GM18520 (cell line): ENCODE measurements around the gene CD160.
A peak's percentile ranks its signal among the peaks of the same experiment; 100 is the strongest.
"Not testable (repeated sequence)": the region's sequence is repeated elsewhere in the genome, so short reads cannot be mapped to it uniquely, and the experiment has no call there.

Experiments
- ATAC-seq: cut with Tn5 transposase; IDR thresholded peaks from one replicate; pipeline ENCODE4 v1.9.1; 2021; ENCODE audit not compliant: unreplicated experiment

CD160 gene, protein sequence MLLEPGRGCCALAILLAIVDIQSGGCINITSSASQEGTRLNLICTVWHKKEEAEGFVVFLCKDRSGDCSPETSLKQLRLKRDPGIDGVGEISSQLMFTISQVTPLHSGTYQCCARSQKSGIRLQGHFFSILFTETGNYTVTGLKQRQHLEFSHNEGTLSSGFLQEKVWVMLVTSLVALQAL

DNA sequence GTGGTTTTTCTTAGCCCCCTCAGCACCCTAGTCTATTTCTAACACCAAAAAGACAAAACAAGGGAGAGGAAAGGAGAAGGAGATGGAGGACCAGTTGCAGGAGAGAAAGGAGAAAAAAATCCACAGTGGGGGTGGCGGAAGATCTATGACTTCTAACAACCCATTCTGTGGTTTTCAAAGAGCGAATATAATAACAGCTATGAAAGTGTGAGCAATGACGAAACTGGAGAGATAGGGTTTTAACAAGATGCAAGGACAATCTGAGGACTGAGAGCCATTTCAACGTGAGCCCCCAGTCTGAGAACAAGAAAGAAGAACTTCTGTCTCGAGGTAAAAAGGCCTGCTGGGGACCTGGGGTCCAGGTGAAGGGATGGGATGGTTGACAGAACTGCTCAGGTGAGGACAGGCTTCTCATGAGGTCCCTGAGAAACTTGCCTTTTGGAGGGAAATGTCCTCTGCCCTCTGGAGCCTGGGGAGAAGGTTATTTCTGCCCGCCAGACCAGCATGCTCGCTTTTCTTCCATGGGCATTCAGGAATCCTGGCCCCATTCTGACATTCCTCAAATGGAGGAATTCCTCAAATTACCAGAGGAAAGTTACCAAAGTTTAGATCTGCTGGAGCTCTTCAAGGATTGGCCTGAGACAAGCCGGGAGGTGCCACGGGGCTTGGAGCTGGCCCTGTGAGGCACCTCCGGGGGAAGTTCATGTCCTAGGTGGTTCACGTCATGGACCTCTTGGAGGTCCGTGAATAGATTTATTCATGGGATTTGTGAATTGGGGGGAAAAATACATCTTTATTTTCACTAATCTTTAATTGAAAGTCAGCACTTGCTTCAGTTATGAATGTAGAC lies at the start of gene CD160:
Gene CD160, plus strand, starts transcription at position 270 of the 850 bp plus-strand sequence. CDS start 8,829 bp downstream, outside the sequence.
- no peak for ATAC-seq

DNA sequence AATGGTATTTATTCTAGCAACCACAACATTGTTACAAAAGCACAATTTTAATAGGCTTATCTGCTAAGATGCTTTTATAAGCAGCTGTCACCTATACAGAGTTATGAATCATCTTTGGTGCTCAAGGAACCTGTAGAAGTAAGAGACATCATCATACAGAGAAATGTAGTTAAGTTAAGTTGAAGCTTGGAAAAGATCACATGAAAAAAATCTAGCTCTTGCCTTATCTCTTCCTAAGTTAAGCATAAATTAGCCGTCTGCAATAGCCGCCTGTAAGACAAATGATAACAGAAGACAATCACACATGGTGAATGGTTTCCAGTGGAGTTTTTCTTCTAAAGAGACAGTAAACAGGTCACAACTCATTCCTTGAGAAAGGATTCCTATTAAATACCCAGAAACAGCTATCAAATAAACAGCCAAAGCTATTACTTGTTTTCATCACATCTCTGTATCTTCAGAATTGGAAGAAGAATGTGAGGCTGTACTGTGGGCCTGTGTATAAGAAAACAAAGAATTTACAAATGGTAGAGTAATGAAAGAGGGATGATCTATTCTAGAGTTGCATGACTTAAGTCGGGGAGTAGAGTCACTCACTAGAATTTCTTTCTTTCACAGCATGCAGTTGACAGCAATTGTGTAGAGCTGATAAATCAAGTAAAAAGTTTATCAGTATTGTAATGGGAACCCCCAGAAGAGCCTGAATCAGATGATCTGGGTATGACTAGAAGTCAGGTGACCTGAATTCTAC lies 48.1 kb upstream of the CD160 start:
- not testable (repeated sequence) for ATAC-seq

- not testable (repeated sequence) for ATAC-seq
Measured at GRCh38 chr1:145673217-145673616, 46.1 kb upstream of the CD160 start.

DNA sequence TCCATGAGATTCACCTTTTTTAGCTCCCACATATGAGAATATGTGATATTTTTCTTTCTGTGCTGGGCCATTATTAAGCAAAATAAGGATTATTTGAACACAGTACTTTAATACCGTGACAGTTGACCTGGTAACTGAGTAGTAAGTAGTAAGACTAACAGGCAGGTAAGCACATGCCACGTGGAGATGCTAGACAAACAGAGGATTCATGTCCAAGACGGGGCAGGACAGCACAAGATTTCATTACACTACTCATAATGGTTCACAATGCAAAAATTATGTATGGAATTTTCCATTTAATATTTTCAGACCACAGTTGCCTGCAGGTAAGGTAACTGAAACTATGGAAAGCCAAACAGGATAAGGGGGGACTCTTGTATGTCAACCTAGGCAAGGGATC lies 34.4 kb upstream of the CD160 start:
- ATAC-seq, result not testable (repeated sequence)

DNA sequence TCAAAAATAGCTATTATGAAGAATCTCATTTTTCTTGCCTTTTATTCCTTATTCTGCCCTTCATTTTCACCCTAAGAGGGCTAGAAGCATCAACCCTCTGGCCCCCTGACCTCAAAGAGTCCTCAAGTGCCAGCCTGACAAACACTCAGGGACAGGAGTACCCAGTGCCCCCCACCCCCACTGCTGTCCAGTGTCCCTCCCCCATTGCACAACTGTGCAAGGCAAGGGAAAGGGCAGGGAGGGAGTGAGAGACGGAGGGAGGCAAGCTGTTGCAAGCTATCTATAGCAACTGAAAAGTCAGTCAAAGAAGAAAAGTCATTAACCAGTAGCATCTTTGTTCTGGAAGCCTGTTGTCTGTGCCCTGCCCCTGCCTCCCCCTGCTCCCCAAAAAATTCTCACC lies 33.2 kb upstream of the CD160 start:
- ATAC-seq, result not testable (repeated sequence)

GRCh38 chr1:145688328-145688727 lies 31.0 kb upstream of the CD160 start:
- ATAC-seq, result no peak

- no peak for ATAC-seq
Measured at GRCh38 chr1:145688924-145689323, 30.4 kb upstream of the CD160 start.

GRCh38 chr1:145689922-145690321 lies 29.4 kb upstream of the CD160 start:
- ATAC-seq, result no peak

- peak; percentile 79 for ATAC-seq
Measured at GRCh38 chr1:145690587-145691558, 28.4 kb upstream of the CD160 start.

- ATAC-seq, result no peak
Measured at GRCh38 chr1:145692785-145693443, 26.4 kb upstream of the CD160 start.

GRCh38 chr1:145695821-145696629 lies 23.3 kb upstream of the CD160 start:
- no peak for ATAC-seq

DNA sequence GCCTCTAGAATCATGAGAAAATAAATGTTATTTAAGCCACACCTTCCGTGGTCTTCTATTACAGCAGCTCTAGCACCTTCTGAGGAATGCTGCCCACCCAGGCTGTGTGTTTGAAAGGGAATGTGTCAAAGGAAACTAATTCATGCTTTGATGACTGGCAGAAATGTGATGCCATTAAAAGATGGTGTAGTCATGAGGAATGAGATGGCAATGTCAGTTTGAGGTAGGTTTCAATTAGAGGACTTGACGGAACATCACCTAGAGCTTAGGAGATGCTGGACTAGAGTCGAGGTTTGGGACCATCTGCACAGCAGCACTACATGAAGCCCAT lies 22.7 kb upstream of the CD160 start:
- no peak for ATAC-seq

DNA sequence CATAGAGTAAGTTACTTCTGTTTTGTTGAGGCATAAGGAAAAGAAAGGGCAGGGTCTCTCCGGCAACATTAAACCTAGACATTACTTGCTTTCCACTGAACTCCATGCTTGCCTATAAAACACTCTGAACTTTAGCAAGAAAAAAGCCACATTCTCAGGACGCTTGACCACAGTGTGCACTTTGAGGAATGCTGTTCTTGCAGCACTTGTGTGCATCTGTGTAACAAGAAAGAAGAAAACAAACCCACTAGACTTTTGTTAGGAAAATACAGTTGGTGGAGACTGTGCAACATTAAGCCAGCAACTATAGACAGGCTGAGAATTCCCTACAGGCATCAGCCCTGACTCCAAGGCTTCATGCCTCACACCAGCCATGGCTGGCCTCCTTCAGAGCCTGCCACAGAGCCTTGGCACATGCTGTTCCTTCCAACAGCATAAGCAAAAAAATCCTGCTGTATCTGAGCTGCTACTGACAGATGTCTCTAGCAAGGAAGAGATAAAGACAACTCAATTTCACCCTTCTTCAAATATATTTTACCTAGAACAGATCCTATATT lies 17.9 kb upstream of the CD160 start:
- ATAC-seq, result no peak

DNA sequence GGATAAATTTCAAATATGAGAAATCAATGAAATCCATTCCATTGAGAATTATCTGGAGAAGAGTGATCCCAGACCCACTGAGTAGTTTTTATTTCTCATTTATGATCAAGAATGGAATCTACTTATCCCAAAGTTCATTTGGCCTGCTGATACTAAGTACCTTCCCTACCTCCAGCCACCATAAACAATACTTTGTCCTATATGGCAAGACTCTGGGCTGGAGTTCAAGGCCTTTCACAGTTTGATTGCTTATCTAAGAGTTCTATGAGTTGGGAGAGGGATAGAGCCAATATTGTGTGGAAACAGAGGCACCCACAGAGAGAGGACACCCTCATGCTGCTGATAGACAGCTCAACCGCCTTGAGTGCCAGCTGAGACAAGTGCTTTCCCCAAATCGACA lies 17.2 kb upstream of the CD160 start:
- ATAC-seq, result no peak

DNA sequence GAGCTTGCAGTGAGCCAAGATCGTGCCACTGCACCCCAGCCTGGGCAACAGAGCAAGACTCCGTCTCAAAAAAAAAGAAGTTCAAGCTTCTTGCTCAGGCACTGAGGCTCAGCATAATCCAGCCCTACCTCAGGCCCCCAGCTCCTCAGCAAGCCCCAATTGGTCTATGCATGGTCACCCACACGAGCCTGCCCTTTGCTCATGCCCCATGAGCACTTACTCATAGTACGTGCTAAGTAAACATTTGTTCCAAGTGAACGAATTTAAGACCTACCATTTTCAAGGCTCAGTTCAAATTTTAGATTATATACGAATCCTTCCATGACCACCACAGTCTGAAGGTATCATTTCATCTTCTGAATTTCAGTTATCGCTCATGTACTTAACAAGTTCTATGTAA lies 16.5 kb upstream of the CD160 start:
- ATAC-seq, result no peak

GRCh38 chr1:145705622-145706021 lies 13.7 kb upstream of the CD160 start:
- no peak for ATAC-seq

DNA sequence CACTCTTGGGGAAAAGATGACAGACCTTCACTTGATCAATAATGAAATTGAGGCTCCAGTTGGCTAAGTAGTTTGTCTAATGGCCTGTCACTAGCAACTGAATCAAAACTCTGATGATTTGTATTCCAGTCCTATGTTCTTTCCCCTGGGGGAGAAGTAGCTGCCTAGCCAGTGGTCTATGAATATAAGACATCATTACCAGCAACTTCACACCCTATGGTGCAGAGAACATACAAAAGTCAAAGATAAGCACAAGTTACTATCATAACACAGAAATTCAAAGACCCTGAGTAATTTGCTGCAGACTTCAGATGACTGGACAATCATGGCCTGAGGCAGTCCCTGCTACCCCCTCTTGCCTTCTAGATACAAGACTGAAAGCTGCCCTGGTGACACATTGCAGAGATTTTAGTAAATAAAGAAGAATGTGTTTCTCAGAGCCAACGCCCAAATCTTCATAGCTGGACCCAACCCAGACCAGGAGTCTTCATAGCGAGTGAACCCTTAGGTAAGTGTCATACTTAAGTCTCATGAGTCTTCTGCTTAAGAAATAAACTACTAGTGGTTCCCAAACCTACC lies 13.1 kb upstream of the CD160 start:
- no peak for ATAC-seq

GRCh38 chr1:145707183-145707867 lies 12.0 kb upstream of the CD160 start, which contains the start of gene PDZK1:
Gene PDZK1 (minus strand): TSS chr1:145707368. CDS start chr1:145688021, 19,347 bp downstream.
- no peak for ATAC-seq
